Lower lobe of right lung (tissue), 2 donors: ENCODE results near the gene NFKBIZ. TPM values are rescaled to one million over a fixed set of nuclear protein-coding genes. Genes with fewer than 3 reads are reported as not detected.

Experiments
- ATAC-seq, 2 donors: fragments of 200-7000 bp; cut with Tn5 transposase; one replicate each; pipeline ENCODE4 v1.9.1; 2020 to 2022; ENCODE audit warnings: mild to moderate bottlenecking in 2 of 2, moderate library complexity in 2 of 2
- DNase-seq: peaks from one replicate; pipeline ENCODE4 v3.0.0-alpha.2; 2020
- H3K27ac ChIP-seq: fragments of 200-600 bp; one replicate; pipeline ENCODE4 v1.8.0; 2022
- H3K27me3 ChIP-seq: fragments of 200-600 bp; one replicate; pipeline ENCODE4 v1.8.0; 2022; ENCODE audit warnings: low read depth
- H3K36me3 ChIP-seq: fragments of 200-600 bp; one replicate; pipeline ENCODE4 v1.8.0; 2022; ENCODE audit warnings: mild to moderate bottlenecking
- H3K4me1 ChIP-seq: fragments of 200-600 bp; one replicate; pipeline ENCODE4 v1.8.0; 2022
- H3K4me3 ChIP-seq: fragments of 200-600 bp; one replicate; pipeline ENCODE4 v1.8.0; 2022; ENCODE audit warnings: mild to moderate bottlenecking
- H3K9me3 ChIP-seq: fragments of 200-600 bp; one replicate; pipeline ENCODE4 v1.8.0; 2022
- intact Hi-C: fragments of 100-400 bp; cut with DNase I; formaldehyde crosslinking; loops from one replicate; pipeline ENCODE4 v1.11.0; 2022
- total RNA-seq: library from RNA; stranded (reverse); fragmentation: NEBNext Ultra II Directional; extraction: Animal tissue kit (Norgen Biotek cat#: 25700); gene quantifications from one replicate; pipeline ENCODE4 v1.2.1, GENCODE V29; 2021
- TF ChIP-seq, protein P1 (sequence below): fragments of 200-600 bp; IDR thresholded peaks from one replicate; pipeline ENCODE4 v1.8.0; 2022; ENCODE audit warnings: antibody characterized with exemption, mild to moderate bottlenecking
- donor health status: DM: no; HTN: yes; CAD: no; lungs with severe emphysema.

The NFKBIZ gene
- total RNA-seq, 1 donor from 2014 or later, result 76.2 TPM

DNA sequence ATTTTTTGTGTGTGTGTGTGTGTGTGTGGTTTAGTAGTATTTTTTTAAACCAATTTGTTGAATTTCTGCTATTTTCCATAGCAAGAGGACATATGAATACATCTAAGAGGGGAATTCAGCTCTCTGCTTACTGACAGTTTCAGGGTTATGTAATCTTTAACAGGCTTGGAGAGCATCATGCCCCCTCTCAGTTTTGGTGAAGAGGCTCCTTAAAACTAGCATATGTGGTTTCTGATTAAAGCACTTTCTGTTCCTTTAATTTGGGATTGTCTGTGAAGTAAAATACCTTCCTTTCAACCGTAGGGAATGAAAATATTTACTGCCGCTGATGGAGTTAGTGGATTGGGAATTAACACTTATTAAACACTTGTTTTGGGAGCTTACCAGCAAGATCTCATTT, 19.4 kb upstream of the NFKBIZ start:
- DNase-seq, result no peak
- Histone ChIP-seq H3K27ac (peak overlapping the region; percentile 90), H3K9me3 (no peaks in the 10 kb centered on the region), H3K4me3 (no peak overlapping the region), H3K4me1 (peaks cover 35% of the 10 kb centered on the region), H3K27me3 (no peaks in the 10 kb centered on the region), H3K36me3 (no peaks in the 10 kb centered on the region)
- ATAC-seq, result no peak
- TF ChIP-seq, protein P1, sequence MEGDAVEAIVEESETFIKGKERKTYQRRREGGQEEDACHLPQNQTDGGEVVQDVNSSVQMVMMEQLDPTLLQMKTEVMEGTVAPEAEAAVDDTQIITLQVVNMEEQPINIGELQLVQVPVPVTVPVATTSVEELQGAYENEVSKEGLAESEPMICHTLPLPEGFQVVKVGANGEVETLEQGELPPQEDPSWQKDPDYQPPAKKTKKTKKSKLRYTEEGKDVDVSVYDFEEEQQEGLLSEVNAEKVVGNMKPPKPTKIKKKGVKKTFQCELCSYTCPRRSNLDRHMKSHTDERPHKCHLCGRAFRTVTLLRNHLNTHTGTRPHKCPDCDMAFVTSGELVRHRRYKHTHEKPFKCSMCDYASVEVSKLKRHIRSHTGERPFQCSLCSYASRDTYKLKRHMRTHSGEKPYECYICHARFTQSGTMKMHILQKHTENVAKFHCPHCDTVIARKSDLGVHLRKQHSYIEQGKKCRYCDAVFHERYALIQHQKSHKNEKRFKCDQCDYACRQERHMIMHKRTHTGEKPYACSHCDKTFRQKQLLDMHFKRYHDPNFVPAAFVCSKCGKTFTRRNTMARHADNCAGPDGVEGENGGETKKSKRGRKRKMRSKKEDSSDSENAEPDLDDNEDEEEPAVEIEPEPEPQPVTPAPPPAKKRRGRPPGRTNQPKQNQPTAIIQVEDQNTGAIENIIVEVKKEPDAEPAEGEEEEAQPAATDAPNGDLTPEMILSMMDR, result no peak
- intact Hi-C loops, result no loop called here

DNA sequence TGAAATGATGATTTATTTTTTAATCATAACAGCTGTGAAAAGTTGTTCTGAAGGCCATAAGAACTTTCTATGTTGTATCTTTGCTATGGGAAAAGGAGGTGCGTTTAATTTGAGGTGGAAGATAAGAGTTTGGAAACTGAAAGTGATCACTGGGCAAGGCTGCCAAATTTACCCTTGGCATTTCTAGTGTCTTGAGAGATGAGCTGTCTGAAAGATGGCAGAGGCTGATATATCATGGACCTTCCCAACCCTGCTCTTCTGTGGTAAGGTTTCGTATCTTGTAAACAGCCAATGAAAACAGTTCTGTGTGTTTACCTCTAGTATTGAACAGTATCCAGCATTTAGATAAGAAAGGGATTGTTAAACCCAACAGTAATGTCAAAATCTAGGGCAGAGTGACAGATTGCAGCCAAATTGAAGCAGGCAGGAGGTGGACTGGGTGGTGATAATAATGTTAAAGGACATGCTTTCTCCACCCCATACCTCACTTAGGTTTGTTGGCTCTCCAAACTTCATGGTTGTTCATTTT, 15.8 kb upstream of the NFKBIZ start:
- Histone ChIP-seq H3K36me3 (no peaks in the 10 kb centered on the region), H3K27me3 (no peaks in the 10 kb centered on the region), H3K4me3 (no peak overlapping the region), H3K4me1 (peaks cover 32% of the 10 kb centered on the region), H3K27ac (no peak overlapping the region), H3K9me3 (no peaks in the 10 kb centered on the region)
- TF ChIP-seq, protein P1, result no peak
- intact Hi-C loops, result no loop called here
- ATAC-seq (no peak), DNase-seq (no peak)

DNA sequence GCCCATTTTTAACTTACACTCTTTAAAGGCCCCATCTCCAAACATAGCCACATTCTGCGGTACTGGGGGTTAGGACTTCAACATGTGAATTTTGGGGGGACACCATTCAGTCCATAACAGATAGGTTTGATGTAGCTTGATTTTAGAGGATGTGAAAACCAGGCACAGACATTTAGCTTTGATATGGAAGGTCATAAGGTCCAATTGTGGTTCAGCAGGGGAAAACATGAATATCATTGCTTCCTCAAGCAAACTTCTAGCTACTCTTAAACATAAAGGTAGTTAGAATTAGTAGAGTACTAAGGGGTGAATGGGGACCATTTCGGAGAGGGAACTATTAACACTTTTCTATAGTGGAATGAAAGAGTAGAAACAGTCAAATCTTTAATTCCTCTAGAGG, 13.6 kb upstream of the NFKBIZ start:
- intact Hi-C loops, result no loop called here
- Histone ChIP-seq H3K27me3 (no peaks in the 10 kb centered on the region), H3K27ac (no peak overlapping the region), H3K36me3 (no peaks in the 10 kb centered on the region), H3K4me3 (no peak overlapping the region), H3K4me1 (peaks cover 14% of the 10 kb centered on the region), H3K9me3 (no peaks in the 10 kb centered on the region)
- TF ChIP-seq, protein P1, result no peak
- no peak for DNase-seq
- ATAC-seq, result no peak

DNA sequence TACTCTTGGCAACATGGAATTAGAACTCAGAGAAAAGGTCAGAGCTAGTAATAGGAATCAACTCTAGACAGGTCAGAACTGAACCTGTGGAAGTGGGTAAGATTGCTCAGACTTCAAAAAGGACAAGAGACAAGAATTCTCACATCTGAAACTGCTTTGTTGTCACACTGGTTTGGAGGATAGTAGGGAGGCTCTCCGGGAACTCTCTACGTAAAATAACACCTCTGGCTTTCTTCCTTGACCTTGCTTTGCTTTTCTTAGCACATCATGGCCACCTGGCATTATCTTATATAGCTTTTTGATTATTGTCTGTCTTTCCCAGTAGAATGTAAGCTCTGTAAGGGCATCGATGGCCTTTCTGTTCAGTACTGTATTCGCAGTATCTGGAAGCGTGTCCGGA, 13.2 kb upstream of the NFKBIZ start:
- H3K36me3 ChIP-seq, result no peaks in the 10 kb centered on the region
- no peak for ATAC-seq
- H3K9me3 ChIP-seq, result no peaks in the 10 kb centered on the region
- H3K4me3 ChIP-seq, result no peak overlapping the region
- intact Hi-C loops, result no loop called here
- no peaks in the 10 kb centered on the region for H3K27me3 ChIP-seq
- DNase-seq, result no peak
- H3K4me1 ChIP-seq, result peaks cover 14% of the 10 kb centered on the region
- TF ChIP-seq, protein P1, result no peak
- no peak overlapping the region for H3K27ac ChIP-seq

DNA sequence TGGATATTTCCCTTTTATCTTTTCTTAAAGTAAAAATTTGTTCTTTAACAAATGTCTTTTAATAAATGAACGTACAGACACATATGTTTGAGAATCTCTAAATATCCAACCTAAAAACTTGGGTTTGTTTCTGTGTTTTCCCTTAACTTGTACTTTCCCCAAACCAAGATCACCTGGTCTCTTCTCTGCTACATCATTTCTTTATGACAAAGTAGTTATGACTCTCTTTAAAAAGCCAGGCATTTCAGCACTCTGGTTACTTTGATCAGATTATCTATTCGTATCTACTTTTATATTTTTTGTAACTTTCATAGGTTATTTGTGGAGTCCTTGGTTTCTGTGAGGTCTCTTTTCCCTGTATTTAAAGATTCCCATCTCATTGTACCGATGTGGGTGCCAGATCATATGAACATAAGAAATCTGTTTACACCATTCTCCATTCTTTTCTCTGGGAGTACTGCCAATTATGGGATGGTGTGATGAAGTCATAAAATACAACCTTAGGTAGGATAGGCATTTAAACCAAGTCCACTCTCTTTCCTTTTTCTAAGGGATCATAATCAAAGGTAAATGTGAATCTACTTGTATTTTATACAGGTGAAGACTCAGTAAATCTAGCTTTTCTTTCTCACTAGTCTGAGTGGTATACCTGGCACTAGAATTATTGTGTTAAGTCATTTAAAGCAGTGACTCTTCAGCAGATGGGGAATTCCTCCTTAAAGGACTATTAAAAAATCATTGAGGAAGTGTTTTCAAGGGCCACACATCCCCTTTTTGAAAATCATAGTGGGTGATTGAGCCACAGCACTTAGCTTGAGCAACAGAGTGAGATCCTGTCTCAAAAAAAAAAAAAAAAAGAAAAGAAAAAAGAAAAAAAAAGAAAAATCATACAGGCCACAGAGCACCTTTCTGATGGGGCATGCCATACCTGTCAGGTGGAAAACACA, 12.4 kb upstream of the NFKBIZ start:
- ATAC-seq, result peak; percentile 68 to 82
- intact Hi-C loops, result no loop called here
- H3K36me3 ChIP-seq, result no peaks in the 10 kb centered on the region
- peaks cover 14% of the 10 kb centered on the region for H3K4me1 ChIP-seq
- no peak for DNase-seq
- no peaks in the 10 kb centered on the region for H3K9me3 ChIP-seq
- H3K27me3 ChIP-seq, result no peaks in the 10 kb centered on the region
- no peak overlapping the region for H3K4me3 ChIP-seq
- H3K27ac ChIP-seq, result no peak overlapping the region
- TF ChIP-seq, protein P1, result no peak
